Upper lobe of left lung (tissue), 6 donors: ENCODE results near the gene UBE2N. TPM values are rescaled to one million over a fixed set of nuclear protein-coding genes. Genes with fewer than 3 reads are reported as not detected.

Experiments
- ATAC-seq, 2 donors: fragments of 200-7000 bp; cut with Tn5 transposase; one replicate each; pipeline ENCODE4 v1.9.1; 2022; ENCODE audit warnings: mild to moderate bottlenecking in 2 of 2, moderate library complexity in 2 of 2; ENCODE audit not compliant: low FRiP score in 2 of 2
- DNase-seq, 2 donors: peaks; one replicate each; pipeline ENCODE4 v3.0.0-alpha.2; 2019 to 2020
- H3K27ac ChIP-seq, 4 donors: fragments of 200-600 bp; sonication (generic); one replicate each; pipeline ENCODE4 v1.5.1; 2016 to 2019
- H3K27me3 ChIP-seq, 4 donors: fragments of 200-600 bp; sonication (generic); one replicate each; pipeline ENCODE4 v1.5.1; 2017 to 2019
- H3K36me3 ChIP-seq, 4 donors: fragments of 200-600 bp; sonication (generic); one replicate each; pipeline ENCODE4 v1.5.1; 2016 to 2019
- H3K4me1 ChIP-seq, 4 donors: fragments of 200-600 bp; sonication (generic); one replicate each; pipeline ENCODE4 v1.5.1; 2018 to 2019
- H3K4me3 ChIP-seq, 4 donors: fragments of 200-600 bp; sonication (generic); one replicate each; pipeline ENCODE4 v1.5.1; 2017 to 2019; ENCODE audit warnings: mild to moderate bottlenecking in 2 of 4, moderate library complexity in 1 of 4
- H3K9me3 ChIP-seq, 4 donors: fragments of 200-600 bp; sonication (generic); one replicate each; pipeline ENCODE4 v1.5.1; 2018 to 2019
- EP300 ChIP-seq, 4 donors: sonication (generic); formaldehyde crosslinking; IDR thresholded peaks; one replicate each; pipeline ENCODE4 v1.5.1; 2017; ENCODE audit warnings: antibody characterized with exemption in 4 of 4, control low read depth in 2 of 4
- POLR2A ChIP-seq, 4 donors: fragments of 450-650 bp; IDR thresholded peaks; one replicate each; pipeline ENCODE4 v1.5.1; 2016 to 2017; ENCODE audit warnings: antibody characterized with exemption in 4 of 4, mild to moderate bottlenecking in 2 of 4
- POLR2AphosphoS5 ChIP-seq, 2 donors: sonication (generic); formaldehyde crosslinking; IDR thresholded peaks; one replicate each; pipeline ENCODE4 v1.5.1; 2017; ENCODE audit warnings: antibody characterized with exemption in 2 of 2
- WGBS, 2 donors: methylation state at CpG; one replicate each; pipeline ENCODE4 v1.1.5; 2017 to 2018; 5-methylcytosine and 5-hydroxymethylcytosine counted together
- total RNA-seq, 6 donors: library from RNA; depleted of rRNA in 4 of 6; stranded (reverse); fragments of >200 nt in 4 of 6; gene quantifications; one replicate each; pipeline versions ENCODE4 v1.1.0 to v1.2.1, GENCODE V29; 2016 to 2021
- TF ChIP-seq, protein P1 (sequence below), 6 experiments: fragments of 450-650 bp in 4 of 6; fragments of 200-600 bp in 2 of 6; sonication (generic) in 2 of 6; IDR thresholded peaks; one replicate each; pipeline ENCODE4 v1.5.1; 2016 to 2019; ENCODE audit warnings: antibody characterized with exemption in 6 of 6
- donor health status: DM: no; HTN: no; CAD: no; lungs with moderate emphysema.
- donor health status: DM: no; HTN: yes; CAD: no; lungs with severe emphysema.

Gene UBE2N
- total RNA-seq, 6 donors from 2014 or later = 10.0 to 78.1 (median 46.3) TPM

DNA sequence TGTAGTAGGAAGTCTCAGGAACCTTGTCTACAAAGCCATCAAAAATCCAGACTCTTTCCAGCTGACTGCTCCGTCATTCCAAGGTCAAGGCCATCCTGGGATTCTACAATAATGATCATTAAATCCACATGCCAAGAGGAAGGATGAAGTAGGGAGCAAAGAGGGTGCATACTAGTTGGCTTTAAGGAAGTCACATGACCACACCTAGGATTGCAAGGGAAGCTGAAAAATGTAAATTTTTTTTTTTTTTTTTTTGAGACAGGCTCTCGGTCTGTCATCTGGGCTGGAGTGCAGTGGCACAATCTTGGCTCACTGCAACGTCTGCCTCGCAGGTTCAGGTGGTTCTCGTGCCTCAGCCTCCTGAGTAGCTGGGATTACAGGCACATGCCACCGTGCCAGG lies 18.3 kb upstream of the UBE2N start:
- H3K4me3 ChIP-seq = no peak overlapping the region
- ATAC-seq = no peak
- no peaks in the 10 kb centered on the region for H3K9me3 ChIP-seq
- H3K27me3 ChIP-seq = no peaks in the 10 kb centered on the region
- WGBS, 2 donors = 61 to 67% methylated on average over 6 of the region's 6 CpGs
- peaks cover 0 to 10% (median 2%) of the 10 kb centered on the region in 4 donors for H3K4me1 ChIP-seq
- no peaks in the 10 kb centered on the region for H3K36me3 ChIP-seq
- TF ChIP-seq EP300 (IDR thresholded peaks at IDR 0.05) (no peak), POLR2AphosphoS5 (IDR thresholded peaks at IDR 0.05) (no peak), POLR2A (IDR thresholded peaks at IDR 0.05) (no peak)
- TF ChIP-seq, protein P1, sequence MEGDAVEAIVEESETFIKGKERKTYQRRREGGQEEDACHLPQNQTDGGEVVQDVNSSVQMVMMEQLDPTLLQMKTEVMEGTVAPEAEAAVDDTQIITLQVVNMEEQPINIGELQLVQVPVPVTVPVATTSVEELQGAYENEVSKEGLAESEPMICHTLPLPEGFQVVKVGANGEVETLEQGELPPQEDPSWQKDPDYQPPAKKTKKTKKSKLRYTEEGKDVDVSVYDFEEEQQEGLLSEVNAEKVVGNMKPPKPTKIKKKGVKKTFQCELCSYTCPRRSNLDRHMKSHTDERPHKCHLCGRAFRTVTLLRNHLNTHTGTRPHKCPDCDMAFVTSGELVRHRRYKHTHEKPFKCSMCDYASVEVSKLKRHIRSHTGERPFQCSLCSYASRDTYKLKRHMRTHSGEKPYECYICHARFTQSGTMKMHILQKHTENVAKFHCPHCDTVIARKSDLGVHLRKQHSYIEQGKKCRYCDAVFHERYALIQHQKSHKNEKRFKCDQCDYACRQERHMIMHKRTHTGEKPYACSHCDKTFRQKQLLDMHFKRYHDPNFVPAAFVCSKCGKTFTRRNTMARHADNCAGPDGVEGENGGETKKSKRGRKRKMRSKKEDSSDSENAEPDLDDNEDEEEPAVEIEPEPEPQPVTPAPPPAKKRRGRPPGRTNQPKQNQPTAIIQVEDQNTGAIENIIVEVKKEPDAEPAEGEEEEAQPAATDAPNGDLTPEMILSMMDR (IDR thresholded peaks at IDR 0.05) = no peak
- DNase-seq = no peak
- H3K27ac ChIP-seq = no peak overlapping the region

DNA sequence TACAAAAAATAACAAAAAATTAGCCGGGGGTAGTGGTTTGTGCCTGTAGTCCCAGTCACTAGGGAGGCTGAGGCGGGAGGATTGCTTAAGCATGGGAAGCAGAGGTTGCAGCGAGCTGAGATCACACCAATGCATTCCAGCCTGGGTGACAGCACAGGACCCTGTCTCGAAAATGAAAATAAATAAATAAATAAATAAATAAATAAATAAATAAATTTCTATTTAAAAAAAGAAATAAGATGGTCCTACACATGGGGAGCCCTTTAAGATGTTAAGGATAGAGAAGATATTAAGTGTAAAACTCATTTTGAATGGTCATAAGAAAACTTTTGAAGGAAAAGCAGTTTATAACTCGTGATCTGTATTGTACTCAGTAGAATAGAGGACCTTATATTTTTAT lies 17.4 kb upstream of the UBE2N start:
- H3K27me3 ChIP-seq = no peaks in the 10 kb centered on the region
- WGBS, 2 donors = 86 to 95% methylated on average over 5 of the region's 5 CpGs

DNA sequence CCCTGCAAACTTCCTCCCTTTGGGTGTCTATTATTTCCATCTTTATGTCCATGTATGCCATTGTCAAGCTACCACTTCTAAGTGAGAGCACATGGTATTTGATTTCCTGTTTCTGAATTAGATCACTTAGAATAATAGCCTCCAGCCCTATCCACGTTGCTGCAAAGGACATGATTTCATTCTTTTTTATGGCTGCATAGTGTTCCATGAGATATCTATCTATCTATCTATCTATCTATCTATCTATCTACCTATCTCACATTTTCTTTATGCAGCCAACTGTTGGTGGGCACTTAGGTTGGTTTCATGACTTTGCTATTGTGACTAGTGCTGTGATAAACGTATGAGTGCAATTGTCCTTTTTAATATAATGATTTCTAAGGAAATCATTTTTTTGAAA lies 14.3 kb upstream of the UBE2N start:
- no peaks in the 10 kb centered on the region for H3K36me3 ChIP-seq
- no peaks in the 10 kb centered on the region for H3K27me3 ChIP-seq
- 74 to 76% methylated on average over 2 of the region's 2 CpGs for WGBS, 2 donors
- no peaks in the 10 kb centered on the region for H3K9me3 ChIP-seq
- ATAC-seq = no peak
- DNase-seq = no peak
- TF ChIP-seq, protein P1 (IDR thresholded peaks at IDR 0.05) = no peak
- TF ChIP-seq EP300 (IDR thresholded peaks at IDR 0.05) = no peak
- no peak for TF ChIP-seq POLR2AphosphoS5 (IDR thresholded peaks at IDR 0.05)
- TF ChIP-seq POLR2A (IDR thresholded peaks at IDR 0.05) = no peak
- no peak overlapping the region for H3K4me3 ChIP-seq
- H3K4me1 ChIP-seq = peaks cover 0 to 10% (median 2%) of the 10 kb centered on the region in 4 donors
- no peak overlapping the region for H3K27ac ChIP-seq

More for the DNA sequence above, 17.4 kb upstream of the UBE2N start:
- no peak for TF ChIP-seq POLR2A (IDR thresholded peaks at IDR 0.05)
- TF ChIP-seq EP300 (IDR thresholded peaks at IDR 0.05) = no peak
- TF ChIP-seq, protein P1 (IDR thresholded peaks at IDR 0.05) = no peak
- no peak for TF ChIP-seq POLR2AphosphoS5 (IDR thresholded peaks at IDR 0.05)
- Histone ChIP-seq H3K9me3 (no peaks in the 10 kb centered on the region), H3K36me3 (no peaks in the 10 kb centered on the region), H3K27ac (no peak overlapping the region), H3K4me3 (no peak overlapping the region), H3K4me1 (peaks cover 0 to 10% (median 2%) of the 10 kb centered on the region in 4 donors)
- ATAC-seq (no peak), DNase-seq (no peak)

DNA sequence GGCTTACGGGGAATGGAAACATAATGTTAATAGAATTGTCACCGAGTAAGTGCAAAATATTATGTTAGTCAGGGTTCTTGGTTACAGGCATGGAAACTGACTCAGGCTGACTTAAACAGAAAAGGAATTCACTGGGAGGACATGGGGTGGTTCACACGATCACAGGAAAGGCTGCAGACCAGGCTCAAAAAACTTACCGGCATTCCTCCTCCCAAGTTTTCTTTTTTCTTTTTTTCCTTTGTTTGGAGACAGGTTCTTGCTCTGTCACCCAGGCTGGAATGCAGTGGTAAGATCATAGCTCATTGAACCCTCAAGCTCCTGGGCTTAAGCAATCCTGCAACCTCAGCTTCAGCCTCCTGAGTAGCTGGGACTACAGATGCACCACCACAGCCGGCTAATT lies 11.9 kb upstream of the UBE2N start:
- Histone ChIP-seq H3K27ac (no peak overlapping the region), H3K4me1 (no peaks in the 10 kb centered on the region), H3K9me3 (no peaks in the 10 kb centered on the region), H3K27me3 (no peaks in the 10 kb centered on the region), H3K4me3 (no peak overlapping the region), H3K36me3 (no peaks in the 10 kb centered on the region)
- DNase-seq (no peak), ATAC-seq (no peak)
- TF ChIP-seq EP300 (IDR thresholded peaks at IDR 0.05) (no peak), POLR2AphosphoS5 (IDR thresholded peaks at IDR 0.05) (no peak), POLR2A (IDR thresholded peaks at IDR 0.05) (no peak)
- TF ChIP-seq, protein P1 (IDR thresholded peaks at IDR 0.05) = no peak
- WGBS, 2 donors = 82 to 91% methylated on average over 5 of the region's 5 CpGs

DNA sequence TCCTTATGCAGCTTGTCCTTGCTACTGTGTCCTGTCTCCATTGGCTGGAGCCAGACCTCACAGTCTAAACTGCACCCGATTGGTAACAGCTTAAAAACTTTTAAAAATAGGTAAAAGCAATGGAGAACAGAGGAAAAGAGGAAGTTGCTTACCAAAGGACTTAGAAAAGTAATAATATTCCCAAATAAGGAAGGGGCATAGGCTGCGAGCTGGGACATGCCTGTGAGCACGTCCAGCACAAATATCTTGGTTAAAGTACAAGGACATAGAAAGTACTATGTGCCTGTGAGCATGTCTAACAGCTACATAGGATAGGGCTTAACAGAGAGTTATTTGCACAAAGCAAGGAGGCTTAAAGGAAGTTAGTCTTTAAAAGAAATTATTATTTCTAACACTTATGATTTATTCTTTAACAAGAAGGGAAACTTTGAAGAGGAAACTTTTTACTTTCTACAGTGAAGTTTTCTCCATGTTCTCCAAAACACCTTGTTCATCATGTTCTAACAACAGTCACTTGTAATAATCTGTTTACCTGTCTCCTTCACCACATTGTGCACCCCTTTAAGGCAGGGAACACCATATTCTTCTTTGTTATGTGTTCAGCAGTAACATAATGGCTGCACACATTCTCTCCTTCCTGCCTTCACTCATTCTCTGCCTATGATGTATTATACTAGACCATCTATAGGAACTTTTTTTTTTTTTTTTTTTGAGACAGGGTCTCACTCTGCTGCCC lies 9.8 kb upstream of the UBE2N start:
- Histone ChIP-seq H3K27me3 (no peaks in the 10 kb centered on the region), H3K9me3 (no peaks in the 10 kb centered on the region), H3K4me3 (no peak overlapping the region), H3K4me1 (no peaks in the 10 kb centered on the region), H3K27ac (no peak overlapping the region), H3K36me3 (no peaks in the 10 kb centered on the region)
- DNase-seq = no peak
- no peak for ATAC-seq
- no peak for TF ChIP-seq EP300 (IDR thresholded peaks at IDR 0.05)
- TF ChIP-seq, protein P1 (IDR thresholded peaks at IDR 0.05) = no peak
- TF ChIP-seq POLR2AphosphoS5 (IDR thresholded peaks at IDR 0.05) = no peak
- no peak for TF ChIP-seq POLR2A (IDR thresholded peaks at IDR 0.05)
- 62 to 69% methylated on average over 3 of the region's 3 CpGs for WGBS, 2 donors
